Cortex of kidney (tissue), 1 donor: ENCODE data around the gene CAMK2N2.
"Not testable (repeated sequence)": the region's sequence is repeated elsewhere in the genome, so short reads cannot be mapped to it uniquely, and the experiment has no call there.

ENCODE experiments used
- DNase-seq: peaks from one replicate; lab custom pipeline; 2025; lab: John Stamatoyannopoulos, UW

Gene CAMK2N2

DNA sequence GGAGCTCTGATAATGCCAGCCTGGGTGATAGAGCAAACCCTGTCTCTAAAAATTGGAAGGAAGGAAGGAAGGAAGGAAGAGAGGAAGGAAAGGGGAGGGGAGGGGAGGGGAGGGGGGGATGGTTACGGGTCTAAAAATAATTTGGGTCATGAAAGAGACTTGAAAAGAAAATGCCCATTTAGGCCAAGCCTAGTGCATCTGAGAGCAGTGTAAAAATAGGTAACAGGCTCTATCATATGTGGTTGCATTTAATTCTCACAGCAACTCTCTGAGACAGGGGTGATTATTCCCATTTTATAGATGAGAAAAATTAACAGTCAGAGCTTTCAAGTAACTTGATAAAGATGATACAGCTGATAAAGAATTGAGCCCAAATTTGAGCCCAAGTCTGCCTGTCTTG, 10.9 kb upstream of the CAMK2N2 start:
- DNase-seq = no peak

DNA sequence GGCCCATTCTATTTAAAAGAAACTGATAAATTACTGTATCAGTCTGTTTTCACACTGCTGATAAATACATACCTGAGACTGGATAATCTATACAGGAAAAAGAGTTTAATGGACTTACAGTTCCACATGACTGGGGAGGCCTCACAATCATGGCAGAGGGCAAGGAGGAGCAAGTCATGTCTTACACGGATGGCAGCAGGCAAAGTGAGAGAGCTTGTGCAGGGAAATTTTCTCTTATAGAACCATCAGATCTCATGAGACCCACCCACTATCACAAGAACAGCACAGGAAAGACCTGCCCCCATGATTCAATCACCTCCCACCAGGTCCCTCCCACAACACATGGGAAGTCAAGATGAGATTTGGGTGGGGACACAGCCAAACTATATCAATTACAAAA, 5.9 kb upstream of the CAMK2N2 start:
- not testable (repeated sequence) for DNase-seq

DNA sequence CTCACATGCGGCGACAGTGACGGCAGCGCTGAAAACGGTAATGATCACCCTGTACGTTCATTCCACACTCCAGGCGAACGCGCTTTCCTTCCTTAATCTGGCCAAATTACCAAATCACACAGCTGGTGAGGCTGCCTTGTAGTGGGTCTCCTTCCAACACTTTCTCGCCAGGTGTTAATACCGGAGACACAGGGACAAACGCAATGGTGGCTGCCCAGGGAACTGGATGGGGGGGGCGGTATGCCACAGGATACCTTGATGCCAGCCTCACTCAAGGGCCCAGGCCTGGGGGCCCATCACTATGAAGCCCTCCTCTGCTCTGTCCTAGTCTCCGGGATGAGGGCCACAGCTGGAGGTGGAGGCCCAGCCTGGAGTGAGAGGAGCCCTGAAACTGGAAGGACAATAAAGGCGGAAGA, 1.4 kb upstream of the CAMK2N2 start:
- DNase-seq = no peak

GRCh38 chr3:184261854-184262763, 756 bp upstream of the CAMK2N2 start:
- no peak for DNase-seq

GRCh38 chr3:184260724-184261269, 556 bp downstream of the CAMK2N2 start:
- no peak for DNase-seq

DNA sequence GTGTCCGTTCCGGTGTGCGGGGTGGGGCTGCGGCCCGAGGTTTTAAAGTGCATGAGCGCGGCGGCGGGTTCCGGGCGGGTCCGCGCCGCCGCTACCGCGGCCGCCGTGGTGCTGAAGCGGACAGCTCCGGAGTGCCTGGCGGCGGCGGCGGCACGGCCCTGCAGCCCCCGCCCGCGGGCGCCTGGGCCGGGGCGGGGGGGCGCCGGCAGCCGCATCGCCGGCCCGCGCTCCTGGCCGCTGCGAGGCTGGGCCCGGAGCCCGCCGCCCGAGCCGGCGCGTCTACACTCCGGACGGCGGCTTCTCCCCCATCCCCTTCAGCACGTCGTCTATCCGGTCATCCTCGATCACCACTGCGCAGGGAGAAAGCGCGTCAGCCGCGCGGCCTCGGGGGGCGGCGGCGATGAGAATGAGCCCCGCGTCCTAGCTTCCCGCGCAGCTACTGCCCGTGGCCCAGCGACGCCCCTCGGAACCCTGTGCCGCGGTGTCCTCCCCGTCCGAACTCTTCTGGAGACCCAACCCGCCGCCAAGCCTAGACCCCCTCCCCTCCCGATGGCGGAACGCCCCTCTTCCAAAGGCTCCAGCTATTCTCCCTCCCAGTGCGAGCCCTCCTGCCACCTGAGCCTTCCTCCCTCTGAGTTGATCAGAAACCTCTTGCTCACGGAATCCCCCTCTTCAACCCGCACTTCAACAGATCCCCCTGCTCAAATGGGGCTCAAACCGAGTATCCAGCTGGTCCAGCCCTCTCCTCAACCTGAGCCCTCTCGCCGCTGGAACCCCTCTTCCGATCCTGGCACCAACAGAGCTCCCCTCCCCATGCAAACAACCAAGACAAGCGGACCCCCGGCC, 1.3 kb downstream of the CAMK2N2 start:
- DNase-seq = no peak

- no peak for DNase-seq
Observed at GRCh38 chr3:184259396-184259877, 1.9 kb downstream of the CAMK2N2 start.

DNA sequence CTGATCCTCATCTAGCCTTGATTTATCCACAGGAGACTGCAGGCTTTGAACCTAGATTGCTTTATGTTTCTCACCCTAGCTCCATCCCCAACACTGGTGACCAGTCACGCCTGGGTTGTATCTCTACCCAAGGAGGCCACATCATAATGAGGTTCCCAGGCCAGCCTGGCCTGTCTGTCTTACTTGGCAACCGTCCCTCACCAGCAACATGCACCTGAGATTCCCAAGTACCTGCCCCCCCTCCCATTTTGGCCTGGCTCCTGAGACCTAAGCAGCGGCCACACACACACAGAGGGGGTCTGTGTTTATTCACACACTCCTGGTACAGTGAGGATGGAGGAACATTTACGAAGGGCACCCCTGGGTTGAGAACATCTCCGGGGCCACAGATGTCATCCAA, 2.4 kb downstream of the CAMK2N2 start:
- no peak for DNase-seq

DNA sequence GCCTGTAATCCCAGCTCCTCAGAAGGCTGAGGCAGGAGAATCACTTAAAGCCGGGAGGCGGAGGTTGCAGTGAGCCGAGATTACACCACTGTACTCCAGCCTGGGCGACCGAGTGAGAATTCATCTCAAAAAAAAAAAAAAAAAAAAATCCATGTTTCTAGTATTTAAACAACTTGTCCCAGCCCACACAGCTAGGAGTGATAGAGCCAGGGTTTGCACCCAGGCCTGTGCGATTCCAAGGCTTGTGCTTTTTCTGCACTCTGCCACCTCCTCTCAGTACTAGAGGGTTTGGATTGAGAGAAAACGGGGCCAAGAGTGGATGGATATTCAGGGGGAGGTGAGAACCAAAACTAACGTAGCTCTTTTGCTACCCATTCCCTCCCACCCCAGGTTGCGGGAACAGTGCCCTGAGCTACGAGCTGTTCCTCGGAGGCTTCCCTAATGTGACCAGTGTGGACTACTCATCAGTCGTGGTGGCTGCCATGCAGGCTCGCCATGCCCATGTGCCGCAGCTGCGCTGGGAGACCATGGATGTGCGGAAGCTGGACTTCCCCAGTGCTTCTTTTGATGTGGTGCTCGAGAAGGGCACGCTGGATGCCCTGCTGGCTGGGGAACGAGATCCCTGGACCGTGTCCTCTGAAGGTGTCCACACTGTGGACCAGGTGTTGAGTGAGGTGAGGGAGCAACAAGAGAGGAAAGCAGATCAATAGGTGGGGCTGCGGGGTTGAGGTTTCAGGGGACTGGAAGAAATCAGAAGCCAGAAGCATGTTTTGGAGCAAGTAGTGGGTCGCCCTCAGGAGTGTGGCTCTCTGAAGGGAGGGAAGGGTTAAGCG, 4.1 kb downstream of the CAMK2N2 start:
- DNase-seq = no peak

- DNase-seq = no peak
Observed at GRCh38 chr3:184255291-184256039, 5.9 kb downstream of the CAMK2N2 start.

- DNase-seq = no peak
Observed at GRCh38 chr3:184250167-184250828, 11.1 kb downstream of the CAMK2N2 start.

- no peak for DNase-seq
Observed at GRCh38 chr3:184249412-184250166, 11.8 kb downstream of the CAMK2N2 start, which contains the start of gene EEF1AKMT4. EEF1AKMT4 (plus strand) TSS chr3:184249672; CDS start chr3:184249695, 23 bp downstream.

GRCh38 chr3:184248454-184249411, 12.6 kb downstream of the CAMK2N2 start, which contains the start of gene ALG3:
ALG3 (minus strand) TSS chr3:184248962; CDS start chr3:184248940, 22 bp downstream.
- DNase-seq = no peak

GRCh38 chr3:184242297-184242685, 19.1 kb downstream of the CAMK2N2 start:
- no peak for DNase-seq

DNA sequence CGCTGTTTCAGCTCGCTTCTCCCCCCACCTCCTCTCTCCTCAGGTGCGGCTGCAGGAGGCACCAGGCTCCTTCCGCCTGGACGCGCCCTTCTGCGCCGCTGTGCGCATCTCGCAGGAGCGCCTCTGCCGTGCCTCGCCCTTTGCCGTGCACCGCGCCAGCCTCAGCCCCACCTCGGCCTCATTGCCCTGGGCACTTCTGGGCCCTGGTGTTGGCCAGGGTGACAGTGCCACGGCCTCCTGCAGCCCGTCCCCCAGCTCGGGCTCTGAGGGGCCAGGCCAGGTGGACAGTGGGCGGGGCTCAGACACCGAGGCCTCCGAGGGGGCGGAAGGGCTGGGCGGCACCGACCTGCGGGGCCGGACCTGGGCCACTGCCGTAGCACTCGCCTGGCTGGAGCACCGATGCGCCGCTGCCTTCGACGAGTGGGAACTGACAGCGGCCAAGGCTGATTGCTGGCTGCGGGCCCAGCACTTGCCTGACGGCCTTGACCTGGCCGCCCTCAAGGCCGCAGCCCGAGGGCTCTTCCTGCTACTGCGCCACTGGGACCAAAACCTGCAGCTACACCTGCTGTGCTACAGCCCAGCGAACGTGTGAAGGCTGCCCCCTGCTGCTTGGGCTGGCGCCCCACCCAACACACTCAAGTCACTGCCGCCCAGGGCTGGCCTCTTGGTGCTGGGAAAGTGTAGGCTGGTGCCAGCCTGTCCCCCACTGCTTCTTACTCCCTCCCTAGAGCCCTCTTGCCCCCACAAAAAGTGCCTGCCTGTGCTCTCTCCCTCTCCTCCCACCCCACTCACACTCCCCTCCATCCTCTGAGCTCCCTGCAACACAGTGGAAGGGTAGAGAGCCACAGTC, 19.7 kb downstream of the CAMK2N2 start:
- no peak for DNase-seq

DNA sequence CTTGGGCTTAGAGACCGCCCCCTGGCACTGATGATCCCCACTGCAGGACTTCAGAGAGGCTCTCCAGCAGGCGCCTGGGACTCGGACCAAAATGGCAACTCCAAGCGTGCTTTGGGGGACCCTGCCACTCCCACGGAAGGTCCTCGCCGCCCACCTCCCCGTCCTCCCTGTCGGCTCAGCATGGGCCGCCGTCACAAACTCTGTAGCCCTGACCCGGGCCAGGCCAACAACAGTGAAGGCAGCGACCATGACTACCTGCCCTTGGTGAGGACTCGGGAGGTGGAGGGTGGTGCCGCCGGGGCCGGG, 20.3 kb downstream of the CAMK2N2 start:
- DNase-seq = no peak

DNA sequence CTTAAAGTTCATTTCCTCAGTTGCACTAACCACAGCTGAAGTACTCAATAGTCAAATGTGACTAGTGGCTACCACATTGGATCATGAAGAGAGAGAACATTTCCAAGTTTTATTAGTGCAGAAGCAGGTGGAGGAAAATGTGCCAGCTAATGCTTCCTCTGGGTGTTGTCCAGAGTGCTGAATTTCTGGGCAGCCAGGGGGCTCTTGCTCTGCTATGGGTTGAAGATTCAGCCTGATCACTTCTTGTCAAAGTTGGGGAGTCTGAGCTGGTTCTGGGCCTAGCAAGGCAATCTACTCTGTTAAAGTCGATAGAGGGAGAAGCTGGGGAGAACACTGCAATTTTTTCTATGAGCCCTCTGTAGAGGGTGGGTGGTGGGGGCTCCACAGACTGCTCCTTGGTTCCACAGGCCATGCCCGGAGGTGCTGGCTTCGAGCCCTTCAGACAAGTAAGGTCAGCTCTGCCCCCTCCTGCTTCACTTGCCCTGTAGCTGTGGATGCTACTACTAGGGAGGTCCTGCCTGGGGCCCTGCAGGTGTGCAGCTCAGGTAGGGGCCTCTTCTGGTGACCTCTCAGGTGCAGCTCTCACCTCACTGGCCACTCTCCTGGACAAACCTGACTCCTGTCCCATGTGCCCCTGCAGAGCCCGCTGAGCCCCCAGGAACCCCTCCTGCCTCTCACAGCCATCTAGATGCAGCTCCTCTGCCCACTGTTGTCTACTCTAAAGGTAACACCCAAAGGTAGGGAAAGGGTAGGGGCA, 20.8 kb downstream of the CAMK2N2 start:
- no peak for DNase-seq
